HG03342 (cell line): ENCODE results near the gene PTGER1.
"Not testable (repeated sequence)": the region's sequence is repeated elsewhere in the genome, so short reads cannot be mapped to it uniquely, and the experiment has no call there.

Source experiments
- ATAC-seq: cut with Tn5 transposase; IDR thresholded peaks from one replicate; pipeline ENCODE4 v1.9.1; 2021; ENCODE audit warnings: mild to moderate bottlenecking, moderate library complexity; ENCODE audit not compliant: unreplicated experiment

Gene PTGER1, protein sequence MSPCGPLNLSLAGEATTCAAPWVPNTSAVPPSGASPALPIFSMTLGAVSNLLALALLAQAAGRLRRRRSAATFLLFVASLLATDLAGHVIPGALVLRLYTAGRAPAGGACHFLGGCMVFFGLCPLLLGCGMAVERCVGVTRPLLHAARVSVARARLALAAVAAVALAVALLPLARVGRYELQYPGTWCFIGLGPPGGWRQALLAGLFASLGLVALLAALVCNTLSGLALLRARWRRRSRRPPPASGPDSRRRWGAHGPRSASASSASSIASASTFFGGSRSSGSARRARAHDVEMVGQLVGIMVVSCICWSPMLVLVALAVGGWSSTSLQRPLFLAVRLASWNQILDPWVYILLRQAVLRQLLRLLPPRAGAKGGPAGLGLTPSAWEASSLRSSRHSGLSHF

DNA sequence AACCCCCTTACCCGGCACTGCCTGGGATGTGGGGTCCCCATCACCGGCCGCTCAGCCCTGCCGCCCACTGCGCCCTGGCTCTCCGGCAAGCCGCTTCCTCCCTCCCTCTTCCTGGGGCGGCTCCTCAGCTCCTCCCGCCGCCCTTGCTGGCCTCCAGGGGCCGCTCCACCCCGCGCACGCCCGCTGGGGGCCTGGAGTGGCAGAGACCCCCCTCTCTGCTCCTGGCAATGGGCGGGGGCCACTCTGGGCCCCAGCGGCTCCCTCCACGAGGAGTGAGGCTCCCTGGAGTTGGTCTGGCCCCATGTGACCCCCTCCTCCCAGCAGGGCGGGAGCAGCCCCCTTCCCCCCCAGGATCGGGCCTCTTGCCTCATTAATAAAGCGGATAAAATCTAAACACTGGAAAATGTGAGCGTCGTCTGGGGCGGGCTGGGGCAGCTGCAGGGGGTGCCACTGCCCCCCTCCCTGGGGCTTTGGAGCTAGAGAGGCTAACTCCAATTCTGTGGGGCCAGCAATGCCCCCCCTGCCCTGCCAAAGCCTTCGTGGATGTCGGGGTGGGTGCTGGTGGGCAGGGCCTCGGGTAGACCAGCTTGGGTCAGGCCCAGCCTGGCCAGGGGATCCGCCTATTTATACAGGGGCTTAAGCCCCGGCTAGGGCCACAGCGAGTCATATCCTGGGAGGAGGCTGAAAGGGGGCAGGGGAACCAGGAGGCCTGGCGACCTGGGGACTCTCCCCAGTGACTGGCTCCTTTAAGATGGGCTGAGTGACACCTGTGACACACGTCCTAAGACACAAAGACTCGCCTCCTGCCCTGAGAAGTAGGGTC is at the start of gene PTGER1:
Gene PTGER1 (minus strand): TSS at position 104 of the 823 bp plus-strand sequence. CDS start 1,034 bp downstream, outside the sequence.
- no peak for ATAC-seq

DNA sequence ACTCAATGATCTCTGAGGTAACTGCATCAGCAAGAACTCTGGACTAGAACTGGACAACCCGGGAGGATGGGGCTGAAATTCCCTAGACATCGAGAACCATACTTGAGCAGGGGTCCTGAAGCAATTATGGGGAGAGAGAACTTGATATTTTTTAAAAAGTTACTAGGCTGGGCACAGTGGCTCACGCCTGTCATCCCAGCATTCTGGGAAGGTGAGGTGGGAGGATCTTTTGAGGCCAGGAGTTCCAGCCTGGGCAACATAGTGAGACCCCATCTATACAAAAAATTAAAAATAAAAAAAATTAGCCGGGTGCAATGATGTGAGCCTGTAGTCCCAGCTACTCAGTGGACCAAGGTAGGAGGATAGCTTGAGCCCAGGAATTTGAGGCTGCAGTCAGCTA is 45.4 kb upstream of the PTGER1 start:
- no peak for ATAC-seq

DNA sequence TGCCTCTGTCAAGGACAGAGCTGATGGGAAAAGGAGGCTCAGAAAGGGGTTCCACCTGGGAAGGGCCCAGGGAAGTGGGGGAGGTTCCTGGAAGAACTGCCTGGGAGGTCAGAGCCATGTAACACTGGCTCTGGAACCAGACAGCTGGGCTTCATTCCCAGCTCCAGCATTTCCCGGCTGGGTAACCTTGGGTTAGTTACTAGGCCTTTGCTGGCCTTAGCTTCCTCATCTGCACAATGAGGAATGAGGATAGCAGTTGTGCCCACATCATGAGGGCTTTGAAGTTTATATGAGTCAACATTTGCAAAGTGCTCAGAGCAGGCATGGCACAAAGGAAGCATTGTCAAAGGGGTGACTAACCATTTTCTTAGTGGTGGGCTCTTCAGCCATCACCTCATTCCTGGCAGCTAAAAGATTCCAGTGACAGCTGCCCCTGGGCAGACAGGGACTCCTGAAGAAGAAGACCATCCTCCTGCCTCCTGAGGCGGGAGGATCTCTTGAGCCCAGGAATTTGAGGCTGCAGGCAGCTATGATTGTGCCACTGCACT is 44.8 kb upstream of the PTGER1 start:
- no peak for ATAC-seq

DNA sequence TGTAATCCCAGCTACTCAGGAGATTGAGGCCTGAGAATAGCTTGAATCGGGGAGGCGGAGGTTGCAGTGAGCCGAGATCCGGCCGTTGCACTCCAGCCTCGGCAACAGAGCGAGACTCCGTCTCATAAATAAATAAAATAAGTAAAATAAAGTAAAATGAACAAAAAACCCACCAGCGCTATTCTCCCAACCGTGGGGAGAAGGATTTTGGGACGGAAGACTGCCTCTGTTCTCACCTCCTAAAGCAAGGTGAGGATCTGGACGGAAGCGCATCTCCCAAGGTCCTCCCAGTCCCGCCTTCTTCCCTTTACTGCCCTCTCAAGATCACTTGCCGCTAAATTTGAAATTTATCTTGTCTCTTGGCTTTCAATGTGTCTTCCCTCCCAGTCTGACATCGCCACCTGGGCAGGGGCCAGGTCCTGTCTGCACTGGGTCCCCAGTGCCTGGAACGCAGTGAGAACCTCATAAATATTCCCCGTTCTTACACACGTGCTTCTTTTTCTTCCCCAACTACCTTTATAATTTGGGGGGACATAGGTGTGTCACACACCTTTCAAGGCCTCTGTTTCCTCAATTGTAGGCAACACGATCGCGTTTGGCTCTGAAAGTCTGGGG is 44.2 kb upstream of the PTGER1 start:
- ATAC-seq = no peak

DNA sequence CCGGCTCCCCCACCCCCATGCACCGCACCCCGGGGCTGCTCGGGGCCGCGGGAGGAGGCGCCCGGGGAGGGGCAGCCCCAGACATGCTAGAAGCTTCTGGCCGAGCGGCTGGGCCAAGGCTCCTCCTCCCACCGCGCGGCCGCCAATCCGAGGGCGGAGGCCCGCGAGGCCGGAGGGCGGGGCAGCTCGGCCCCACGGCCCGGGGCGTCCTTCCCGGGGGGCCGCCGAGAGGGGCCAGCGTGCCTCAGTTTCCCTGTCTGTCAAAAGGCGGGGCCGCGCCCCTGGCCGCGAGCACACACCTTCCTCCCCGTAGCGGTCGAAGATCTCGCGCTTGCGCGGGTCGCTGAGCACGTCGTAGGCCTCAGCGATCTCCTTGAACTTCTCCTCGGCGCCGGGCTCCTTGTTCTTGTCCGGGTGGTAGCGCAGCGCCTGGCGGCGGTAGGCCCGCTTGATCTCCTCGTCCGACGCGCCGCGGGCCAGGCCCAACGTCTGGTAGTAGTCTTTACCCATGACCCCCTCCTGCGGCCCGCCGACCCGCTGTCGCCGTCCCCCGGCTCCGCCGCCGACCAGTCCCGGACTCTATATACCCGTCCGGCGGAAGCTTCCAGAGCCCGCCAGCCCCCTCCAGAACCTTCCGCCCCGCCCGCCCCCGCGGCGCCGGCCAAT is 42.8 kb upstream of the PTGER1 start, which contains the start of gene DNAJB1:
Gene DNAJB1 (minus strand): TSS at position 558 of the 666 bp plus-strand sequence. CDS start 48 bp downstream, at position 510.
- ATAC-seq = peak; percentile 54

DNA sequence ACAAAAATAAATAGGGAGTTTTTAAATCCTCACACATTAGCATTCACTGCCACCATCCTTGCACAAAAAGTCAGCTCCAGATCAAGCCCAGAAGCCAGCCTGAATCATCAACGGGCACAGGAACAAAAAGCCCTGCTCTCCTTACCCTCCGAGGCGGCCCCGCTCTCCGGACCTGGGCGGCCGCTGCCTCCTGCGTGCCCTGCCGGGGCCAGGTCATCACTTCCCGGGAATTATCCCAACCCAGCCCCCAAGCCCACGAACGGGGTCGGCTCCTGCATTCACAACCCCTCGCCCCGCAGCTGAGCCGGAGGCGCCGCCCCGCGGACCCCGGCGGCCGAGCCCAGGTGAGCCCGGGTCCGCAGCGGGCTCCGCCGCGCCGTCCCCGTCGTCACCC is 42.3 kb upstream of the PTGER1 start:
- ATAC-seq = peak; percentile 2

DNA sequence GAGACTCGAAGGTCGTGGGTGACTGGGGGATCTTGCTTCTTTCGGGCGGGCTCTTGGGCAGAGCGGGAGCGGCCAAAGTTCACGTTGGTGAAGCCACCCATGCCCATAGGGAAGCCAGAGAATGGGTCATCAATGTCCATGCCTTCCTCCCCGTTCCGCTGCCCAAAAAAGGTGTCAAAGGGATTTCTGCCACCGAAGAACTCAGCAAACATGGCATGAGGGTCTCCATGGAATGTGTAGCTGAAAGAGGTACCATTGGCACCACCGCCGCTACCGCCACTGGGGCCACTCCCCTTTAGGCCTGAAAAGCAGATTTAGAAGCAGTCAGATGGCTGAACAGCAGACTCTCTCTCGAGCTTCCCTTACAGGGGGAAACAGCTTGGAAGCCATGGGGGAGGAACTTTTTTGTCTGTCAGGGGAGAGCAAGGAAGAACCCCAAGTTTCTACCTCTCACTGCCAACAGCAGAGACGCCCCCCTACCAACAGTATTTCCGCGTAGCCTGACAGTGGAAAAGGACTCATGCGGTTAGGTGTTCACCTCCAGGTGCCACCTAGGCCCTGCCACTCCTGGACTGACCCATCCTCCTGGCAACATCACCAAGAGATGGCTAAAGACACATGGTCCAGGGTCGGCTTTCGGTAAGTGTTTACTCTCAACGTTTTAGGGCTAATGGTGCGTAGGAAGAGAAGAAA is 41.7 kb upstream of the PTGER1 start:
- no peak for ATAC-seq

DNA sequence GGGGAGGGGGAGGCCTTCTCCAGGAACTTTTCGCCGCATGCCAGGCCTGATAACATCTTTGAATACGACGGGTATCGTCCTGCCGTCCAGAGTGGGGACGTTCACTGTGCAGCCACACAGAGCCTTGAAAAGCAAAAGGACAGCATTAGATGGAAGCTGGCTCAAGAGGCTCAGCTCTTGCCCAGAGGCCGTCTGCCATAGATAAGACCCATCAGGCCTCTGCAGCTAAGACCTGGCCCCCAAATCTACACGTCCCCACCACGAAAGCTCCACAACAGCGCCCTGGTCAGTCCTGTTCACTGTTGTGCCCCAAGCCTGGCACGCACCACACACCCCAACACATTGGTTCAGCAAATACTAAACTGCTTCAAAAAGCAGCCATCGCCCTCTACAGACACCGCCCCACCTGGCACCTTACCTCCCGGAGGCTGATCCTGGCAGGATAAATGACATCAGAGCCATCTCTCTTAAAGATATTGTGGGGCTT is 40.9 kb upstream of the PTGER1 start:
- ATAC-seq = no peak

DNA sequence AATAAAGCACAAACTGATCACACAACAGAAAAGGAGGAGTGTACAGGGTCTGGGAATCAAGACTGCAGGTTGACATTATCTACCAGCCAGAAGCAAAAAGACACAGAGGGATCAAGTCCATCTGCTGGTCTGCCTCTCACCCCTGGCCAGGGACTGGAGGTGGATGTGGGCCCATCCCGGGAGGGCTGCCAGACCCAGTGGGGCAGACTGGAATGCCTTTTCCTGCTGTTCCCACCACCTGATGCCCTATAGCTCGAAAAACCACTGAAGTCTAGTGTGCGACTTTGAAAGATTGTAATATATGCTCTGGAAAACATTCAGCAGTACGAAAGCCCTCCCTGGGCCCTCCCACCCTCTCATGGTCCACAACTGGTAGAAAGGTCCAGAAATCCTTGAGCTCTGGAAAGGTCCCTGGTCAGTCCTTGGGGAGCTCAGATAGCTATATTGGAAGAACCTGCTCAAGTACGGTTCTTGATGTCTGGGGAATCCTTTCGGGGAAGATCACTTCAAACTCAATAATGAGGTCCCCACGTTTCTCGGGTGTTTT is 40.4 kb upstream of the PTGER1 start:
- ATAC-seq = no peak

DNA sequence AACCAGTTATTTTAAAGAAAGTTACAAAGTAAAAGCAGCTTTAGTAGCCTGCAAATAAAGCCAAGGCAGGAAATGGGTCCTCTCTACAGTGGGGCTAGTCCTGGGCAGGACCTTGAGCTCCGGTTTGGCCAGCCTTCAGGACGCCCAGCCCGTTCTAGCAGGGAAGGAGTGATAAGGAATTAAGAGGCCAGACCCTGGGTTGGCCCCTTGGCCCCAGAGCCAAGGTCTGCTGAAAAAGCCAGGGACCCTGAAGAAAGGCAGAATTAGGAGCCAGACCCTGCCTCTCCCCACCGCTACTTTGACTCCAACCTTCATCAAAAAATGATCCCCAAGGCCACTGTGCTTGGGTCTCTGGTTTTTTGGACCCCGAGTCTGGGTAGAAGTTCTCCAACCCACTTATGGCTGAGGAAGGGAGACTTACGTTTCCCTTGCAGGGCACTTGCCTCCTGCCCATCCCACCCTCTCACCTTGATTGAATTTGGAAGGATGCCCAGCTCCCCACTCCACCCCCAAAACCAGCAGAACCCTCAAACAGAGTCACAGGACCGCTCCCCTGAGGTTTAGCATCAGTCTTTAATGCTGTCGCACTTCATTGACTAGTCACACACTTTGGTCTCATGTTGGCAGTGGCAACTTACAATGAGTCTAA is 39.2 kb upstream of the PTGER1 start:
- ATAC-seq = no peak

DNA sequence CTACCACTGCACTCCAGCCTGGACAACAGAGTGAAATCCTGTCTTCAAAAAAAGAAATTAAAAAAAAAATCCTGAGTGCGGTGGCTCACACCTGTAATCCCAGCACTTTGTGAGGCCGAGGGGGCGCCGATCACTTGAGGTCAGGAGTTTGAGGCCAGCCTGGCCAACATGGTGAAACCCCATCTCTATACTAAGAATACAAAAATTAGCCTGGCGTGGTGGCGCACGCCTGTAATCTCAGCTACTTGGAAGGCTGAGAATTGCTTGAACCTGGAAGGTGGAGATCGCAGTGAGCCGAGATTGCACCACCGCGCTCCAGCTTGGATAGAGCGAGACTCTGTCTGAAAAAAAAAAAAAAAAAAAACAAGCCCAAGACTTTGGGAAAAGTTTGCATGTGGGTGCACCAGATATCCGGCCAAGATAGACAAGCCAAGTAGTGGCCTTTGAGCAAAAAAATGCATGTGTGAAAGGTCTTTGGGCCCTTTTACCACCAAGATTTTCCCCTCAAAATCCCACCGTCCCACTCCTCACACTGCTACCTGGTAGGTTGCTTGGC is 37.3 kb upstream of the PTGER1 start:
- ATAC-seq = no peak

DNA sequence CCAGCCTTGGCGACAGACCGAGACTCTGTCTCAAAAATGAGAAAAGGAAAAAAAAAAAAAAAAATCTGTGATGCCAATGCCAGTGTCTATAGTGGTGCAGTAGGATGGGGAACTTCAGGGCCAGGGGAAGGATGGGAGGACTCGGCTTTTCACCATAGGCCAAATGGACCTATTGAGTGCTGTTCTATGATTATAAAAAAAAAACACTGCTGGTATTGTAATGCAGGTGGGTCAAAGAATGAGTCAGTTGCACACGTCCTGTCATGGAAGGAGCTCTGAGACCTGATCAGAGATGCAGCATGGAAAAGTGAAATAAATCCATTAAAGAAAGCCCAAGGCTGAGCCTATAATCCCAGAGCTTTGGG is 36.1 kb upstream of the PTGER1 start:
- ATAC-seq = no peak

DNA sequence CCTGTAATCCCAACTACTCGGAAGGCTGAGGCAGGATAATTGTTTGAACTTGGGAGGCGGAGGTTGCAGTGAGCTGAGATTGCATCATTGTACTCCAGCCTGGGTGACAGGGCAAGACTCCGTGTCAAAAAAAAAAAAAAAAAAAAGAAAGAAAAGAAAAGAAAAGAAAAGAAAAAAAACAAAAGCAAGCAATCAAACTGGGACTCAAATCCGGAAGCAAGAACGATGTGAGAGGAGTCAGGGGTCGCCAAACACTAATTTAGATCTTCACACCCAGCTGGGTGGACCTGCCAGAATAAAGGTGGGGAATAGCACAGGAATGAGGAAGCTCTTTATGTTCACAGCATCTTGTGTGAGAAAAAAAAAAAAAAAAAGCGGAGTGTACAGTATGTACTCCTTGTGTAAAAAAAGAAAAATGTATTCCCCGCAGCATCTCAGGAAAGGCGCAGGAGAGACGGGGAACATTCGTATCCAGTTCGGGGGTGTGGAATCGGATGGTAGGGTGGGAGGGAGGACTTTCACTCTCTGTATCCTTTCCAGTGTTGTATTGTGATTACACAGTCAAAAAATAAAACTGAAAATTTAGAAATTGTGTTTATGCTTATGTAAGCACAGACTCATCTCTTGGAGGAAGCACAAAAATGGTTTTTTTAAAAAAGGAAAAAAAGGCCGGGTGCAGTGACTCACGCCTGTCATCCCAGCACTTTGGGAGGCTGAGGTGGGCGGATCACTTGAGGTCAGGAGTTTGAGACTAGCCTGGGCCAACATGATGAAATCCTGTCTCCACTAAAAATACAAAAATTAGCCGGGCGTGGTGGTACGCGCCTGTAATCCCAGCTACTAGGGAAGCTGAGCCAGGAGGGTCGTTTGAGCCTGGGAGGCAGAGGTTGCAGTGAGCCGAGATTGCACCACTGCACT is 35.4 kb upstream of the PTGER1 start:
- ATAC-seq = no peak

DNA sequence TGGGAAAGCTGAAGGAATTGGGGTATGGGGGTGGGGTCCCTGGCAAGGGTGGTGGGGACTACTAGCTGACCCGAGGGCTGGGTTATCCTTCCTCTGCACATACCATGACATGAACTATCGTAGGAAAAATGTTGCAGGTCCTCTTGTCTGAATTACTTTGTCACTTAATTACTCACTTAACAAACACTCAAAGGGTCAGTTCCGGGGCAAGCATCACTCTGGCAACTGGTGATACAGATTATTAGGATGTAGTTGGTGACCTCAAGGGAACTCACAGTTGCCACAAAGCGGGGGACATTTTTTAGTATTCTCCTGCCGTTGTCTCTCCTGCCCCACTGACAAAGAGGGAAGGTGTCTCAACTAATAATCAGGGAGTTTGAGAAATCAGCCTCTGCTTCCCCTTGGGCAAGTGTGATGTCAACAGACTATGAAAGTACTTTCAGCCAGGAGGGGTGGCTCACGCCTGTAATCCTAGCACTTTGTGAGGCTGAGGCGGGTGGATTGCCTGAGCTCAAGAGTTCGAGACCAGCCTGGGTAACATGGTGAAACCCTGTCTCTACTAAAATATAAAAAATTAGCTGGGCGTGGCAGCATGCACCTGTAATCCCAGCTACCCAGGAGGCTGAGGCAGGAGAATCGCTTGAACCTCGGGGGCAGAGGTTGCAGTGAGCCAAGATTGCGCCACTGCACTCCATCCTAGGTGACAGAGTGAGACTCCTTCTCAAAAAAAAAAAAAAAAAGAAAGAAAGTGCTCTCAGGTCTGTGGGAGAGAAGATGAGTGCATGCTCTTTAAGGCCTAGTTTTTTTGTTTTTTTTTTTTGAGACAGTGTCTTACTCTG is 32.8 kb upstream of the PTGER1 start:
- ATAC-seq = no peak

DNA sequence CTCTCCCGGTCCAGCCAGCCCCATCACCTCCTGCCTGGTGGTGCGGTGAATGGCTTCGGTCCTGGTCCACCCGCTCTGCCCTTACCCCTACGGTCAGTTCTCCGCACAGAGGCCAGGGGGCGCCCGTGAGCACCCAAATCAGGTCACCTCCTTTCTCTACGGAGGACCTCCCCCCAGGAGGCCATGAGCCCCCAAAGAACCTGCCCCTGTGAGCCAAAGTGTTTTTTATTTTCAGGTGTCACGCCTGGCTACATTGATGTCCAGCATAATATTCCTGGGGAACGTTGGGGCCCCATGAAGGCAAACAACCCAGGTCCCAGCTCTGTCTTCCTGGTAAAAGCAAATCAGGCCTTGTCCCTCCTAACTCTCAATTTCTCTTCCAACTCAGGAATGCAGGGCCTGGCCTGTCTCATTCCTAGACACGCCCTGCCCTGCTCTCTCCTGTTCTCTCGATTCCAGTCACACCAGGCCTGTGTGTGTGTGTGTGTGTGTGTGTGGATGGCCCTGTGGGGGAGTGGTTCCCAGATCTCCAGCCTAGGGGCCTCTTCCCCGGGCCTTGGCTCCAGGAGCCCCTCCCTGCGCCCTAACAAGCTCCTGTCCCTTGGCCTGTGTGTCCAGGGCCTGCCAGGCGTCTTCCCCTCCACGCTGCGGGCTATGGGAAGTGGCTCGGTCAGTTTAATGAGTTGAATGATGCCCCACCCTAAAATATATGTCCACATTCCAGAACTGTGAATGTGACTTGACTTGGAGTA is 30.5 kb upstream of the PTGER1 start:
- no peak for ATAC-seq

DNA sequence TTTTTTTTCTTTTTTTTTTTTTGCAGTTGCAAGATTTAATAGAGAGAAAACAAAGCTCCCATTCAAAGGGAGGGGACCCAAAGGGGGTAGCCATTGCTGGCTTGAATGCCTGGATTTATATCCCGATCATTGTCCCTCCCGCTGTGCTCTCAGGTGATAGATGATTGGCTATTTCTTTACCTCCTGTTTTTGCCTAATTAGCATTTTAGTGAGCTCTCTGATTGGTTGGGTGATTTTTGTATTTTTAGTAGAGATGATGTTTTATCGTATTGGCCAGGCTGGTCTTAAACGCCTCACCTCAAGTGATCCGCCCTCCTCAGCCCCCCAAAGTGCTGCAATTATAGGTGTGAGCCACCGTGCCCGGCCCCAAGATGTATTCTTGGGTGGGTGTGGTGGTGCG is 29.4 kb upstream of the PTGER1 start:
- not testable (repeated sequence) for ATAC-seq
